SK-N-SH (cell line): ENCODE measurements around the gene A4GALT.

Experiments
- MXI1 ChIP-seq: IDR thresholded peaks from 2 replicates; pipeline ENCODE4 v1.6.1; 2012; ENCODE audit warnings: mild to moderate bottlenecking, low read depth, low read length, improper control_type of control experiment
- POLR2AphosphoS5 ChIP-seq: IDR thresholded peaks from 2 replicates; pipeline ENCODE4 v1.6.1; 2012; ENCODE audit warnings: low read depth, low read length
- RAD21 ChIP-seq: IDR thresholded peaks from 2 replicates; pipeline ENCODE4 v1.6.1; 2012; ENCODE audit warnings: mild to moderate bottlenecking, low read length
- RFX5 ChIP-seq: IDR thresholded peaks from 2 replicates; pipeline ENCODE4 v1.6.1; 2012; ENCODE audit warnings: mild to moderate bottlenecking, improper control_type of control experiment, low read length
- TF ChIP-seq, protein P1 (sequence below): fragments of 200-600 bp; sonication (generic); IDR thresholded peaks from 2 replicates; pipeline ENCODE4 v1.6.1; 2017; ENCODE audit warnings: antibody characterized with exemption, mild to moderate bottlenecking, moderate library complexity
- TF ChIP-seq, protein P2 (sequence below): IDR thresholded peaks from 2 replicates; pipeline ENCODE4 v1.6.1; 2012; ENCODE audit warnings: mild to moderate bottlenecking, low read depth, low read length, moderate library complexity

DNA sequence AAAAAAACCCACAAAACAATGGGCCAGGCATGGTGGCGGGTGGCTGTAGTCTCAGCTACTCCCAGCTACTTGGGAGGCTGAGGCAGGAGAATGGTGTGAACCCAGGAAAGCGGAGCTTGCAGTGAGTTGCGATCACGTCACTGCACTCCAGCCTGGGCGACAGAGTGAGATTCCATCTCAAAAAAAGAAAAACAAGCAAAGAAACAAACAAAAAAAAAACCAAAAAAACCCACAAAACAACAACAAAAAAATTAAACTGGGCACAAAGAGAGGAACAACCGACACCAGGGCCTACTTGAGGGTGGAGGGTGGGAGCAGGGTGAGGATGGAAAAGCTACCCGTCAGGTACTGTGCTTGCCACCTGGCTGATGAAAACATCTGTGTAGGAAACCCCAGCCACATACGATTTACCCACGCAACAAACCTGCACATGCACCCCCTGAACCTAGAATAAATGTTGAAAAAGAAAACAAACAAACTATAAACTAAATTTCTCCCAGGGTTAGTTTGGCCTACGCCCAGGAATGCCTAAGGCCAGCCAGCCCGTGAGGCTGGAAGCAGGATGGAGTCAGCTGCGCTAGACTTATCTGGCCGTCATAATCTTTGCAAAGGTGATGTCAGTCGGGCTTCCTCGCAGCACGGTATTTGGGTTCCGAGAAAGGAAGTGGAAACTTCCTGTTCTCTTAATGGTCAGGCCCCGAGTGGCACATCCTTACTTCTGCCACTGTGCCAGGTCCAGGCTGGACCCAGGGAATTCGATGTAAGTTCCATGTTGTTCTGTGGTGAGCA, 49.6 kb downstream of the A4GALT start:
- TF ChIP-seq POLR2AphosphoS5 (no peak), MXI1 (no peak), RAD21 (no peak), RFX5 (no peak)
- TF ChIP-seq, protein P1, sequence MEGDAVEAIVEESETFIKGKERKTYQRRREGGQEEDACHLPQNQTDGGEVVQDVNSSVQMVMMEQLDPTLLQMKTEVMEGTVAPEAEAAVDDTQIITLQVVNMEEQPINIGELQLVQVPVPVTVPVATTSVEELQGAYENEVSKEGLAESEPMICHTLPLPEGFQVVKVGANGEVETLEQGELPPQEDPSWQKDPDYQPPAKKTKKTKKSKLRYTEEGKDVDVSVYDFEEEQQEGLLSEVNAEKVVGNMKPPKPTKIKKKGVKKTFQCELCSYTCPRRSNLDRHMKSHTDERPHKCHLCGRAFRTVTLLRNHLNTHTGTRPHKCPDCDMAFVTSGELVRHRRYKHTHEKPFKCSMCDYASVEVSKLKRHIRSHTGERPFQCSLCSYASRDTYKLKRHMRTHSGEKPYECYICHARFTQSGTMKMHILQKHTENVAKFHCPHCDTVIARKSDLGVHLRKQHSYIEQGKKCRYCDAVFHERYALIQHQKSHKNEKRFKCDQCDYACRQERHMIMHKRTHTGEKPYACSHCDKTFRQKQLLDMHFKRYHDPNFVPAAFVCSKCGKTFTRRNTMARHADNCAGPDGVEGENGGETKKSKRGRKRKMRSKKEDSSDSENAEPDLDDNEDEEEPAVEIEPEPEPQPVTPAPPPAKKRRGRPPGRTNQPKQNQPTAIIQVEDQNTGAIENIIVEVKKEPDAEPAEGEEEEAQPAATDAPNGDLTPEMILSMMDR: no peak
- TF ChIP-seq, protein P2, sequence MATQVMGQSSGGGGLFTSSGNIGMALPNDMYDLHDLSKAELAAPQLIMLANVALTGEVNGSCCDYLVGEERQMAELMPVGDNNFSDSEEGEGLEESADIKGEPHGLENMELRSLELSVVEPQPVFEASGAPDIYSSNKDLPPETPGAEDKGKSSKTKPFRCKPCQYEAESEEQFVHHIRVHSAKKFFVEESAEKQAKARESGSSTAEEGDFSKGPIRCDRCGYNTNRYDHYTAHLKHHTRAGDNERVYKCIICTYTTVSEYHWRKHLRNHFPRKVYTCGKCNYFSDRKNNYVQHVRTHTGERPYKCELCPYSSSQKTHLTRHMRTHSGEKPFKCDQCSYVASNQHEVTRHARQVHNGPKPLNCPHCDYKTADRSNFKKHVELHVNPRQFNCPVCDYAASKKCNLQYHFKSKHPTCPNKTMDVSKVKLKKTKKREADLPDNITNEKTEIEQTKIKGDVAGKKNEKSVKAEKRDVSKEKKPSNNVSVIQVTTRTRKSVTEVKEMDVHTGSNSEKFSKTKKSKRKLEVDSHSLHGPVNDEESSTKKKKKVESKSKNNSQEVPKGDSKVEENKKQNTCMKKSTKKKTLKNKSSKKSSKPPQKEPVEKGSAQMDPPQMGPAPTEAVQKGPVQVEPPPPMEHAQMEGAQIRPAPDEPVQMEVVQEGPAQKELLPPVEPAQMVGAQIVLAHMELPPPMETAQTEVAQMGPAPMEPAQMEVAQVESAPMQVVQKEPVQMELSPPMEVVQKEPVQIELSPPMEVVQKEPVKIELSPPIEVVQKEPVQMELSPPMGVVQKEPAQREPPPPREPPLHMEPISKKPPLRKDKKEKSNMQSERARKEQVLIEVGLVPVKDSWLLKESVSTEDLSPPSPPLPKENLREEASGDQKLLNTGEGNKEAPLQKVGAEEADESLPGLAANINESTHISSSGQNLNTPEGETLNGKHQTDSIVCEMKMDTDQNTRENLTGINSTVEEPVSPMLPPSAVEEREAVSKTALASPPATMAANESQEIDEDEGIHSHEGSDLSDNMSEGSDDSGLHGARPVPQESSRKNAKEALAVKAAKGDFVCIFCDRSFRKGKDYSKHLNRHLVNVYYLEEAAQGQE: no peak
